Mesendoderm (in vitro differentiated cells): ENCODE measurements around the gene RPL10.

Experiments used
- DNase-seq: peaks from one replicate; pipeline ENCODE4 v3.0.0; 2013
- H2AK5ac ChIP-seq: 2 replicates; pipeline ENCODE4 v1.6.1; 2013; ENCODE audit warnings: low read length, inconsistent platforms
- H2BK120ac ChIP-seq: 2 replicates; pipeline ENCODE4 v1.6.1; 2013; ENCODE audit warnings: low read depth, mild to moderate bottlenecking, low read length, moderate library complexity, mixed read lengths
- H2BK15ac ChIP-seq: replicated peaks from 2 replicates; pipeline ENCODE4 v1.6.1; 2013; ENCODE audit warnings: low read depth, mild to moderate bottlenecking, moderate library complexity
- H2BK5ac ChIP-seq: 2 replicates; pipeline ENCODE4 v1.6.1; 2013; ENCODE audit warnings: low read length, inconsistent platforms
- H3K18ac ChIP-seq: 2 replicates; pipeline ENCODE4 v1.6.1; 2013; ENCODE audit warnings: mild to moderate bottlenecking, low read length, mixed read lengths
- H3K23ac ChIP-seq: one replicate; pipeline ENCODE4 v1.6.1; 2013; ENCODE audit warnings: low read length
- H3K27ac ChIP-seq: 2 replicates; pipeline ENCODE4 v1.5.1; 2013; ENCODE audit warnings: low read depth, mild to moderate bottlenecking, inconsistent platforms, low read length, moderate library complexity
- H3K27me3 ChIP-seq: 2 replicates; pipeline ENCODE4 v1.6.1; 2013; ENCODE audit warnings: low read length, control low read depth, mild to moderate bottlenecking, inconsistent platforms; ENCODE audit not compliant: insufficient read depth, poor library complexity
- H3K36me3 ChIP-seq: 2 replicates; pipeline ENCODE4 v1.6.1; 2013; ENCODE audit warnings: low read length, inconsistent platforms; ENCODE audit not compliant: control insufficient read depth, insufficient read depth
- H3K4ac ChIP-seq: one replicate; pipeline ENCODE4 v1.6.1; 2013; ENCODE audit warnings: low read depth, mild to moderate bottlenecking, low read length, moderate library complexity
- H3K4me1 ChIP-seq: 2 replicates; pipeline ENCODE4 v1.6.1; 2013; ENCODE audit warnings: low read depth, low read length, inconsistent platforms; ENCODE audit not compliant: control insufficient read depth
- H3K4me2 ChIP-seq: 2 replicates; pipeline ENCODE4 v1.6.1; 2013; ENCODE audit warnings: low read length
- H3K4me3 ChIP-seq: 2 replicates; pipeline ENCODE4 v1.5.1; 2013; ENCODE audit warnings: mild to moderate bottlenecking, low read length
- H3K56ac ChIP-seq: one replicate; pipeline ENCODE4 v1.6.1; 2013; ENCODE audit warnings: low read length
- H3K79me1 ChIP-seq: 2 replicates; pipeline ENCODE4 v1.6.1; 2013; ENCODE audit warnings: low read length, inconsistent platforms
- H3K79me2 ChIP-seq: 2 replicates; pipeline ENCODE4 v1.6.1; 2013; ENCODE audit warnings: mild to moderate bottlenecking, low read length; ENCODE audit not compliant: control insufficient read depth, insufficient read depth
- H3K9ac ChIP-seq: 2 replicates; pipeline ENCODE4 v1.6.1; 2013; ENCODE audit warnings: low read length, inconsistent platforms
- H4K5ac ChIP-seq: one replicate; pipeline ENCODE4 v1.6.1; 2013; ENCODE audit warnings: low read length
- H4K8ac ChIP-seq: one replicate; pipeline ENCODE4 v1.6.1; 2013; ENCODE audit warnings: low read depth, mild to moderate bottlenecking, control low read depth, low read length, moderate library complexity
- WGBS: extraction: QIAGEN DNeasy Blood & Tissue Kit; methylation state at CpG from one replicate; pipeline ENCODE4 v1.1.7; 2013; ENCODE audit warnings: low lambda C conversion rate, missing lambda C conversion rate; ENCODE audit not compliant: insufficient coverage; ENCODE audit errors: extremely low coverage; 5-methylcytosine and 5-hydroxymethylcytosine counted together

RPL10 gene

GRCh38 chrX:154354516-154354915 lies 43.7 kb upstream of the RPL10 start:
- DNase-seq, result no peak
- Histone ChIP-seq H3K4me2 (no peak overlapping the region), H3K79me2 (no peaks in the 10 kb centered on the region), H3K56ac (no peak overlapping the region), H4K5ac (no peak overlapping the region), H2BK15ac (no peak overlapping the region), H2BK120ac (no peak overlapping the region), H4K8ac (no peak overlapping the region), H3K9ac (no peak overlapping the region), H3K18ac (no peak overlapping the region), H3K27me3 (no peaks in the 10 kb centered on the region), H3K79me1 (no peaks in the 10 kb centered on the region), H2AK5ac (no peak overlapping the region), H3K4me1 (no peaks in the 10 kb centered on the region), H2BK5ac (no peak overlapping the region), H3K4ac (no peak overlapping the region), H3K27ac (no peak overlapping the region), H3K36me3 (peaks cover 26% of the 10 kb centered on the region), H3K23ac (no peak overlapping the region), H3K4me3 (no peak overlapping the region)
- WGBS, result no CpG with 5 or more reads among the region's 13 CpGs

GRCh38 chrX:154355094-154355775 lies 42.9 kb upstream of the RPL10 start:
- Histone ChIP-seq H3K79me1 (no peaks in the 10 kb centered on the region), H3K79me2 (no peaks in the 10 kb centered on the region), H2BK15ac (no peak overlapping the region), H3K4me1 (no peaks in the 10 kb centered on the region), H3K27ac (no peak overlapping the region), H4K8ac (no peak overlapping the region), H3K4ac (no peak overlapping the region), H2BK5ac (no peak overlapping the region), H3K23ac (no peak overlapping the region), H3K9ac (no peak overlapping the region), H3K56ac (no peak overlapping the region), H2AK5ac (no peak overlapping the region), H3K4me2 (no peak overlapping the region), H2BK120ac (no peak overlapping the region), H3K18ac (no peak overlapping the region), H4K5ac (no peak overlapping the region), H3K4me3 (no peak overlapping the region), H3K36me3 (peaks cover 30% of the 10 kb centered on the region), H3K27me3 (no peaks in the 10 kb centered on the region)
- no CpG with 5 or more reads among the region's 30 CpGs for WGBS
- DNase-seq, result no peak

- Histone ChIP-seq H3K56ac (no peak overlapping the region), H3K4me3 (no peak overlapping the region), H3K9ac (no peak overlapping the region), H2BK5ac (no peak overlapping the region), H4K8ac (no peak overlapping the region), H3K36me3 (peaks cover 27% of the 10 kb centered on the region), H2AK5ac (no peak overlapping the region), H3K23ac (no peak overlapping the region), H3K4me2 (no peak overlapping the region), H3K79me2 (no peaks in the 10 kb centered on the region), H4K5ac (no peak overlapping the region), H2BK120ac (no peak overlapping the region), H3K27me3 (no peaks in the 10 kb centered on the region), H3K27ac (no peak overlapping the region), H3K18ac (no peak overlapping the region), H3K79me1 (no peaks in the 10 kb centered on the region), H2BK15ac (no peak overlapping the region), H3K4me1 (no peaks in the 10 kb centered on the region), H3K4ac (no peak overlapping the region)
- DNase-seq, result no peak
- WGBS, result no CpG with 5 or more reads among the region's 12 CpGs
Measured at GRCh38 chrX:154355776-154356140, 42.4 kb upstream of the RPL10 start.

GRCh38 chrX:154356596-154356995 lies 41.6 kb upstream of the RPL10 start:
- WGBS, result no CpG with 5 or more reads among the region's 13 CpGs
- H3K79me1 ChIP-seq, result no peaks in the 10 kb centered on the region
- H3K4me2 ChIP-seq, result no peak overlapping the region
- H3K27me3 ChIP-seq, result no peaks in the 10 kb centered on the region
- H3K27ac ChIP-seq, result no peak overlapping the region
- no peak overlapping the region for H3K18ac ChIP-seq
- no peak overlapping the region for H3K4me3 ChIP-seq
- H3K79me2 ChIP-seq, result no peaks in the 10 kb centered on the region
- H3K23ac ChIP-seq, result no peak overlapping the region
- no peak overlapping the region for H4K5ac ChIP-seq
- H4K8ac ChIP-seq, result no peak overlapping the region
- no peak for DNase-seq
- no peak overlapping the region for H2BK15ac ChIP-seq
- H3K36me3 ChIP-seq, result peaks cover 31% of the 10 kb centered on the region
- H3K4ac ChIP-seq, result no peak overlapping the region
- H3K4me1 ChIP-seq, result no peaks in the 10 kb centered on the region
- H3K9ac ChIP-seq, result no peak overlapping the region
- no peak overlapping the region for H2AK5ac ChIP-seq
- H3K56ac ChIP-seq, result no peak overlapping the region
- no peak overlapping the region for H2BK5ac ChIP-seq
- no peak overlapping the region for H2BK120ac ChIP-seq

GRCh38 chrX:154357205-154357604 lies 41.0 kb upstream of the RPL10 start:
- no peak overlapping the region for H3K4me3 ChIP-seq
- no peak overlapping the region for H4K5ac ChIP-seq
- no peaks in the 10 kb centered on the region for H3K79me2 ChIP-seq
- H3K23ac ChIP-seq, result no peak overlapping the region
- H2BK15ac ChIP-seq, result no peak overlapping the region
- no peaks in the 10 kb centered on the region for H3K4me1 ChIP-seq
- no peak overlapping the region for H2AK5ac ChIP-seq
- peaks cover 36% of the 10 kb centered on the region for H3K36me3 ChIP-seq
- no peak for DNase-seq
- no peak overlapping the region for H2BK5ac ChIP-seq
- no peak overlapping the region for H3K9ac ChIP-seq
- no peak overlapping the region for H3K4ac ChIP-seq
- no peak overlapping the region for H3K27ac ChIP-seq
- no peak overlapping the region for H3K56ac ChIP-seq
- no CpG with 5 or more reads among the region's 27 CpGs for WGBS
- no peak overlapping the region for H3K18ac ChIP-seq
- H4K8ac ChIP-seq, result no peak overlapping the region
- no peak overlapping the region for H2BK120ac ChIP-seq
- H3K79me1 ChIP-seq, result peaks cover 2% of the 10 kb centered on the region
- no peaks in the 10 kb centered on the region for H3K27me3 ChIP-seq
- no peak overlapping the region for H3K4me2 ChIP-seq

- H3K36me3 ChIP-seq, result peaks cover 37% of the 10 kb centered on the region
Measured at GRCh38 chrX:154358011-154358410, 40.2 kb upstream of the RPL10 start.

More at GRCh38 chrX:154358011-154358410, 40.2 kb upstream of the RPL10 start:
- no peak overlapping the region for H3K23ac ChIP-seq
- whole genome bisulfite sequencing, result no CpG with 5 or more reads among the region's 11 CpGs
- no peak overlapping the region for H2BK15ac ChIP-seq
- no peak overlapping the region for H3K4me2 ChIP-seq
- H3K4ac ChIP-seq, result no peak overlapping the region
- DNase-seq, result no peak
- H3K56ac ChIP-seq, result no peak overlapping the region
- no peaks in the 10 kb centered on the region for H3K79me2 ChIP-seq
- no peak overlapping the region for H2BK120ac ChIP-seq
- H2BK5ac ChIP-seq, result no peak overlapping the region
- no peak overlapping the region for H3K4me3 ChIP-seq
- H3K79me1 ChIP-seq, result peaks cover 2% of the 10 kb centered on the region
- H2AK5ac ChIP-seq, result no peak overlapping the region
- H3K27ac ChIP-seq, result no peak overlapping the region
- H4K8ac ChIP-seq, result no peak overlapping the region
- no peaks in the 10 kb centered on the region for H3K27me3 ChIP-seq
- no peak overlapping the region for H3K18ac ChIP-seq
- H4K5ac ChIP-seq, result no peak overlapping the region
- H3K9ac ChIP-seq, result no peak overlapping the region
- H3K4me1 ChIP-seq, result no peaks in the 10 kb centered on the region
